Colonic mucosa (tissue), 4 donors: Measurements from ENCODE around the gene OSBPL6. TPM values are rescaled to one million over a fixed set of nuclear protein-coding genes. Genes with fewer than 3 reads are reported as not detected.

ENCODE experiments used
- DNase-seq: peaks from one replicate; pipeline ENCODE4 v3.0.0-alpha.2; 2020
- H3K27ac ChIP-seq: fragments of 200-600 bp; one replicate; pipeline ENCODE4 v1.8.0; 2021
- H3K27me3 ChIP-seq: fragments of 200-600 bp; one replicate; pipeline ENCODE4 v1.8.0; 2021
- H3K36me3 ChIP-seq: fragments of 200-600 bp; one replicate; pipeline ENCODE4 v1.8.0; 2021
- H3K4me1 ChIP-seq: fragments of 200-600 bp; one replicate; pipeline ENCODE4 v1.8.0; 2021; ENCODE audit warnings: mild to moderate bottlenecking
- H3K4me3 ChIP-seq: fragments of 200-600 bp; one replicate; pipeline ENCODE4 v1.8.0; 2021
- H3K9ac ChIP-seq, 2 donors: one replicate each; pipeline ENCODE4 v1.7.0; 2013; ENCODE audit warnings: control low read depth in 2 of 2, low read depth in 2 of 2, low read length in 2 of 2
- H3K9me3 ChIP-seq: fragments of 200-600 bp; one replicate; pipeline ENCODE4 v1.8.0; 2021
- intact Hi-C: fragments of 100-400 bp; cut with DNase I; formaldehyde crosslinking; loops from one replicate; pipeline ENCODE4 v1.14.1; 2022
- total RNA-seq, 2 donors: library from RNA; stranded (reverse); fragmentation: NEBNext Ultra II Directional in 1 of 2; extraction: Animal tissue kit (Norgen Biotek cat#: 25700) in 1 of 2; gene quantifications; one replicate each; pipeline ENCODE4 v1.2.1, GENCODE V29; 2021
- TF ChIP-seq, protein P1 (sequence below): fragments of 200-600 bp; IDR thresholded peaks from one replicate; pipeline ENCODE4 v1.8.0; 2022; ENCODE audit warnings: antibody characterized with exemption, mild to moderate bottlenecking
- donor health status: healthy.
- donor health status: DM: no; HTN: no; CAD: no.
- donor health status: DM: no; HTN: no; CAD: no.

OSBPL6 gene
- total RNA-seq, 2 donors from 2014 or later, result 0.58 to 0.72 TPM

GRCh38 chr2:178257127-178257526 lies 62.8 kb downstream of the OSBPL6 start:
- no peak for DNase-seq
- TF ChIP-seq, protein P1, sequence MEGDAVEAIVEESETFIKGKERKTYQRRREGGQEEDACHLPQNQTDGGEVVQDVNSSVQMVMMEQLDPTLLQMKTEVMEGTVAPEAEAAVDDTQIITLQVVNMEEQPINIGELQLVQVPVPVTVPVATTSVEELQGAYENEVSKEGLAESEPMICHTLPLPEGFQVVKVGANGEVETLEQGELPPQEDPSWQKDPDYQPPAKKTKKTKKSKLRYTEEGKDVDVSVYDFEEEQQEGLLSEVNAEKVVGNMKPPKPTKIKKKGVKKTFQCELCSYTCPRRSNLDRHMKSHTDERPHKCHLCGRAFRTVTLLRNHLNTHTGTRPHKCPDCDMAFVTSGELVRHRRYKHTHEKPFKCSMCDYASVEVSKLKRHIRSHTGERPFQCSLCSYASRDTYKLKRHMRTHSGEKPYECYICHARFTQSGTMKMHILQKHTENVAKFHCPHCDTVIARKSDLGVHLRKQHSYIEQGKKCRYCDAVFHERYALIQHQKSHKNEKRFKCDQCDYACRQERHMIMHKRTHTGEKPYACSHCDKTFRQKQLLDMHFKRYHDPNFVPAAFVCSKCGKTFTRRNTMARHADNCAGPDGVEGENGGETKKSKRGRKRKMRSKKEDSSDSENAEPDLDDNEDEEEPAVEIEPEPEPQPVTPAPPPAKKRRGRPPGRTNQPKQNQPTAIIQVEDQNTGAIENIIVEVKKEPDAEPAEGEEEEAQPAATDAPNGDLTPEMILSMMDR, result no peak

DNA sequence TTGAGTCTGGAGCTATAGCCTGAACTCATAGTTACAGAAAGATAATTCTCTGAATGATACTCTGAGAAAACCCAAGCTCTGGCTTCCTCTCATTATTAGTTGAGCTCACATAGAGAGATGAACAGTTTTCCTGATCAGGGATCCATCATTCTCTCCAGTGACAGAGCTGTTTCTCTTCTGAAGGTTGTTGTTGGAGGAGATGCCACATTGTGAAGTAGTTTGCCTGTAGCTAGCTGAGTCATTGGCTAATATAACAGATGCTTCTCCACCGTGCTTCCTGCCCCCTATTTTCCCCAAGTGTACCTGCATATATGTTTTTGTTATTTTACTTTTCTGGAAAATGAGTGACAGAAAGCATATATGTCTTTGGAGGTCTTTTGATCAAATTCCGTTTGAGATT lies 64.6 kb downstream of the OSBPL6 start:
- H3K36me3 ChIP-seq, result no peaks in the 10 kb centered on the region
- intact Hi-C loops, result no loop called here
- no peak overlapping the region for H3K9ac ChIP-seq
- no peak for DNase-seq
- TF ChIP-seq, protein P1, result no peak
- no peaks in the 10 kb centered on the region for H3K27me3 ChIP-seq
- H3K4me1 ChIP-seq, result no peaks in the 10 kb centered on the region
- no peak overlapping the region for H3K4me3 ChIP-seq
- no peaks in the 10 kb centered on the region for H3K9me3 ChIP-seq
- H3K27ac ChIP-seq, result no peak overlapping the region

More at GRCh38 chr2:178257127-178257526, 62.8 kb downstream of the OSBPL6 start:
- Histone ChIP-seq H3K4me1 (no peaks in the 10 kb centered on the region), H3K27ac (no peak overlapping the region), H3K9ac (no peak overlapping the region), H3K27me3 (no peaks in the 10 kb centered on the region), H3K4me3 (no peak overlapping the region), H3K9me3 (no peaks in the 10 kb centered on the region), H3K36me3 (no peaks in the 10 kb centered on the region)
- intact Hi-C loops, result no loop called here

DNA sequence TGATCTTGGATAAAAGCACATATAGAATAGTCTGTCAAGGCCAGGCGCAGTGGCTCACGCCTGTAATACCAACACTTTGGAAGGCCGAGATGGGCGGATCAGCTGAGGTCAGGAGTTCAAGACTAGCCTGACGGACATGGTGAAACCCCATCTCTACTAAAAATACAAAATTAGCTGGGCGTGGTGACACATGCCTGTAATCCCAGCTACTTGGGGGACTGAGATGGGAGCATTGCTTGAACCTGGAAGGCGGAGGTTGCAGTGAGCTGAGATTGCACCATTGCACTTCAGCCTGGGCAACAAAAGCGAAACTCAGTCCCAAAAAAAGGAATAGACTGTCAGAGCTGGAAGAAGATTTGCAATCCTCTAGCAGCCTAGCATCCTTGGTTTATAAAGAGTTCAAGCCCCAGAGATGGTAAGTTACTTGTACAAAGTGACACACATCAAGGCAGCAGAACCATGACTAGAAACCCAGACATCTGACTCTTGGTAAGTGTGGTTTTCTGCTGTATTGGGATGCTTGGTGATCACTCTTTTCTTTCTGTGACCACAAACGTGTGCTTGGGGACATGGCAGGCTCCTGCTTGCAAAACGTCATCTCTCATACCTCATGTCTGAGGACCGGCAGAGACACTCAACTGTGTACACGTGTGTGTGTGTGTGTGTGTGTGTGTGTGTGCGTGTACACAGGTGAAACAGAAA lies 69.0 kb downstream of the OSBPL6 start:
- no peak for DNase-seq
- no peaks in the 10 kb centered on the region for H3K4me1 ChIP-seq

DNA sequence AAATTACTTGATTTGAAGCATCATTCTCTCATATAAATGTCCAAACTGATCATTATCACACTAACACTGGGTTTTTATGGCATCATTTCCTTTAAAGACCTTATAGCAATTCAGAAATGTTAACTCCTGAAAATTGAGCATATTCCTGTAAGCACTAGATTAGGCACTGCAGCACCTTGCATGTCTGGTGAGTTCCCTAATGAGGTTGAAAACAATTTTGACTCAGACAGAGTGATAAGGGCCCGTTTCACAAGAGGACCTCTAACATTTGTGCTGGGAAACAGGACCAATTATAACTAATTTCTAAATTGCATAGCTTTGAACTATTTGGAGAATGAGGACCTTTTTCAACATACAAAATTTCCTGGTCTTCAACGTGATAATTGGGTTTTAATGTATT lies 69.9 kb downstream of the OSBPL6 start:
- TF ChIP-seq, protein P1, result no peak
- Histone ChIP-seq H3K9me3 (no peaks in the 10 kb centered on the region), H3K27me3 (no peaks in the 10 kb centered on the region), H3K27ac (no peak overlapping the region), H3K4me3 (no peak overlapping the region), H3K9ac (no peak overlapping the region), H3K4me1 (no peaks in the 10 kb centered on the region), H3K36me3 (no peaks in the 10 kb centered on the region)
- no peak for DNase-seq
- intact Hi-C loops, result no loop called here

More for the DNA sequence above, 69.0 kb downstream of the OSBPL6 start:
- TF ChIP-seq, protein P1, result no peak
- no peak overlapping the region for H3K27ac ChIP-seq
- H3K9me3 ChIP-seq, result no peaks in the 10 kb centered on the region
- intact Hi-C loops, result no loop called here
- H3K4me3 ChIP-seq, result no peak overlapping the region
- H3K36me3 ChIP-seq, result no peaks in the 10 kb centered on the region
- H3K27me3 ChIP-seq, result no peaks in the 10 kb centered on the region
- no peak overlapping the region for H3K9ac ChIP-seq

DNA sequence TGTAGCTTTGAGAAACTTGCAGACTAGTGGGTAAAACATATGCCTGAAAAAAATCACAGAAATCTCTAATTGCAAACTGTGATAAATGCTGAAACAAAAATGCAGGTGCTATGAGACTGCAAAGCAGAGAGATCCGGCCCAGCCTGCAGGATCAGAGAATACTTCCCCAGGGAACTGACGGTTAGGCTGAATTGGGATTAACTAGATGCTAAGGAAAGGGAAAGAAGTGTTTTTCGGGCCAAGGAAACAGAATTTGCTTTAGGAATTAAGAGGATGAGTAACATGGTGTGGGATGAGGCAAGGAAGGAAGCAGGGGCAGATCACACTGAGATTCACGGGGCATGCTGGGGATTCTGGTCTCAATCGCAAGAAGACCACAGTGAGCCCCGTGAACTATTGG lies 71.5 kb downstream of the OSBPL6 start:
- H3K9me3 ChIP-seq, result no peaks in the 10 kb centered on the region
- no peak for DNase-seq
- no peak overlapping the region for H3K4me3 ChIP-seq
- no peaks in the 10 kb centered on the region for H3K27me3 ChIP-seq
- H3K4me1 ChIP-seq, result no peaks in the 10 kb centered on the region
- no peak overlapping the region for H3K9ac ChIP-seq
- intact Hi-C loops, result no loop called here
- TF ChIP-seq, protein P1, result no peak
- H3K36me3 ChIP-seq, result no peaks in the 10 kb centered on the region
- H3K27ac ChIP-seq, result no peak overlapping the region
